ENCODE measurements around the gene DIRAS3.
A peak's percentile ranks its signal among the peaks of the same experiment; 100 is the strongest.
"Not testable (repeated sequence)": the region's sequence is repeated elsewhere in the genome, so short reads cannot be mapped to it uniquely, and the experiment has no call there.

The DIRAS3 gene

DNA sequence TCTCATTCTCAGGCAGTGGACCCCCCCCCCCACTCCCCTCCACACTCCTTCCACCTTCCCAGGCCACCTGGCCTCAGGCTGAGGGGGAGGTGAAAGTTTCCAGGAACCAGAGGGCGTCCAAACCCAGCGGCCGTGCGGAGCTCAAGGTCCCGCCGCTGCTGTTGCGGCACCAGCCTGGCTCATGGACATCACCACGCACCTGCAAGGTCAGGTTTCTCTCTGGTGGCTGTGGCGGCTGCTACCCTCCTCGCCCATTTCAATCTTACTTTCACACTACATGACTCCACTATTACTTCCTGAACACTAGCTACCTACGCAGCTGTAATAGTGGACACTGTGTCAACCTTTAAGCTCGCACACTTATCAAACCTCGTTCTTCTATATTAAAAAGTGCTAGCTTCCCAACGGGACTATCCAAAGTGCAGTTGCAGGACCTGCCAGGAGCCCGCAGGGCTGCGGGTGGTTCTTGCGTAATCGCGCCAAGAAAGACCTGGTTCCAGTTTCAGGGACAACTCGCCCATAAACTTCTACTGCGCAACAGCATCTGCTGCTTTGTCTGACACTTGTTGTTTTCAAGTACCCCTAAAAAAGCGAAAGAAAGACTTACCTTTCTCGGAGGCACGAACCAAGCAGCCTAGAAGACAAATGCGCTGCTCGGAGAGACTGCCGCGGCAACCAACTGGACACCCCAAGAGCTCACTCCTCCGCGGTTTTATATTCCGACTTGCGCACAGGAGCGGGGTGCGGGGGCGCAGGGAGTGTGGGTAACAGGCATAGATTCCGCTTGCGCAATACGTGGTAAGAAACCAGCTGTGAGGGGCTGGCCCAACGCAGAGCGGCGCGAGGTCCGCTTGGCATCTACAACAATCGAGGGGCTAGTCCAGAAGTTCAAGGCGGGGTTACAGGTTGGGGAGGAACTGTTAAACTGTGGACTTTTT is at the start of gene DIRAS3:
Gene DIRAS3, minus strand, starts transcription at position 687 of the 938 bp plus-strand sequence. CDS start 3,330 bp downstream, outside the sequence.
- DNase-seq (ENCODE audit: low spot score): no peak

- no peak for DNase-seq (ENCODE audit: low spot score)
Observed at GRCh38 chr1:68093737-68094136, 43.3 kb upstream of the DIRAS3 start.

- no peak for DNase-seq (ENCODE audit: low spot score)
Observed at GRCh38 chr1:68087184-68087583, 36.8 kb upstream of the DIRAS3 start.

- no peak for DNase-seq (ENCODE audit: low spot score)
Observed at GRCh38 chr1:68085752-68086151, 35.3 kb upstream of the DIRAS3 start.

DNA sequence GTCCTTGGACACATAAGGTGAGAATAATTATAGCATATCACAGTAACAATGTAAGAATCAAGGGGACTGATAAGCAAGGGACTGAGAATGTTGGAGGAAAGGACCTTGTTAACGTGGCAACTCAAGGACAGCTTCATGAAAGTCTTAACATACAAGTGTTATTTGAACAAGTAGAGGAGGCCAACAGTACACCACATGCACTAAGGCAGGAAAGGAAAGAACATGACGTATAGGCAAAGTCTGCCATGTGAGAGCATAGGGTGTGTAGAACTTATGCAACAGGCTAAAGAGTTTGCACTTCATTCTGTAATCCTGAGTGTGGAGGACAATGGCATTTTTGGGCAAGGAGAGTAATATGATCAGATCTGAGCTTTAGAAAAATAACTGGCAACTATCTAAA is 33.3 kb upstream of the DIRAS3 start:
- DNase-seq (ENCODE audit: low spot score): no peak

DNA sequence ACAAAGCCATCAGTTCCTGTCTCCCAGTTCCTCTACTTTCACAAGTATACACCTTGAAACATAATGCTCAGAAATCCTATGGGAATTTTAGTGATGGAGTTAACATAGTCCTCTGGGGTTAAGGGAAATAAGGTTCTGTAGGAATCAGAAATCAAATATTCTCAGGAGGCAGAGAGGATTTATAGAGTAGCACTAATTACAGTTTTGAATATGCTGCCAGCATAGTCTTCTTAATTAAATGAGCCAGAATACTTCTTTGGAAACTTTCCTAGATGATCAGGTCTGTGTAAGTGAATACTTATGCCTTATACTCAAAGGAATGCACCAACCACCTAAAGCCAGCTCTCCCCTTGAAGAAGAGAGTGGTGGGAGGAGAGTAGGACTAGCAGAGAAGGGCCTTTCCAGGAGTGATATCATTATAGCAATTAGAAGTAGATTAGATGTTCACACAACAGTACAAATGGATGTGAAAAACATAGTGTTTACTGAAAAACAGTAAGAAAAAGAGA is 31.4 kb upstream of the DIRAS3 start:
- no peak for DNase-seq (ENCODE audit: low spot score)

DNA sequence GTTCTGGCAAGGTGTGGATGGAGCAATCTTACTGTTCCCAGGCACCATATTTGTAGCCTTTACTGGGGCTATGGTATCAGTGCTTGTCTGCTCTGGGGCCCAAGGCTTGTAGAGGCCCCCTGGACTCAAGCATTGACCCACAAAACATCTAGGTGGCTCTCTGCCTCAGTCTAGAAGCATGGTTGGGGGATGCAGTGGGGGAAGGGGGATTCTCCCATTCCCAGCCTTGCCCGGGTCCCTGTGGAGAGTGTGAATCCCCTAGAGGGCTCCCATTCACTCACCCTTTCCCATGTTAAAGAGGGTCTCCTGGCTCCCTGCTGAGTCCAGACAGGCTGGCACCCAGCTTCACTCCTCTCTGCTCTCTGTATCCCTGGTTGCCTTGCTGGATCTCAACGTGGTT is 28.2 kb upstream of the DIRAS3 start:
- no peak for DNase-seq (ENCODE audit: low spot score)

DNA sequence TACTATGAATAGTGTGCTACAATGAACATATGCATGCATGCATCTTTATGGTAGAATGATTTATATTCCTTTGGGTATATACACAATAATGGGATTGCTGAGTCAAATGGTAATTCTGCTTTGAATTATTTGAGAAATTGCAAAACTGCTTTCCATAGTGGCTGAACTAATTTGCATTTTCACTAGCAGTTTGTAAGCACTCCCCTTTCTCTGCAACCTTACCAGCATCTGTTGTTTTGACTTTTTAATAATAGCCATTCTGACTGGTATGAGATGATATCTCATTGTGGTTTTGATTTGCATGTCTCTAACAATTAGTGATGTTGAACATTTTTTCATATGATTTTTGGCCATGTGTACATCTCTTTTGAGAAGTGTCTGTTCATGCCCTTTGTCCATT is 24.0 kb upstream of the DIRAS3 start:
- no peak for DNase-seq (ENCODE audit: low spot score)

DNA sequence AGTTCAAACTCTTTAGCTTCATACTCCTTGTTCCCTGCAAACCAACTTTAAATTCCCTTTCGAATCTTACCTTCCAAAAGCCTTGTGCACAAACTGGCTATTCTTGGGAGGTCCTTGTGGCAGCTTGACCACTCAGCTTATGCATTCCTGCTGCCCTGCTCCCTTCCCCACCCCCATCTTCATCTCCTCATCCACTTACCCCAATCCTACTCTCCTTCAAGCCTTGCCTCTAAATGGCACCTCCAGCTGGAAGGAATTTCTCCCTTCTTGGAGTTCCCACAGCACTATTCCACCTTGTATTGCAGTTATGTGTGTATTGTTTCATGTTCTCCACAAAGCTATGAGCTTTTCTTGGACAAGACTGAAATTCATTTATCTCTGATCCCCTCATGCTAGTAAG is 15.3 kb upstream of the DIRAS3 start:
- no peak for DNase-seq (ENCODE audit: low spot score)

- DNase-seq (ENCODE audit: low spot score): not testable (repeated sequence)
Observed at GRCh38 chr1:68058053-68058452, 7.6 kb upstream of the DIRAS3 start.

DNA sequence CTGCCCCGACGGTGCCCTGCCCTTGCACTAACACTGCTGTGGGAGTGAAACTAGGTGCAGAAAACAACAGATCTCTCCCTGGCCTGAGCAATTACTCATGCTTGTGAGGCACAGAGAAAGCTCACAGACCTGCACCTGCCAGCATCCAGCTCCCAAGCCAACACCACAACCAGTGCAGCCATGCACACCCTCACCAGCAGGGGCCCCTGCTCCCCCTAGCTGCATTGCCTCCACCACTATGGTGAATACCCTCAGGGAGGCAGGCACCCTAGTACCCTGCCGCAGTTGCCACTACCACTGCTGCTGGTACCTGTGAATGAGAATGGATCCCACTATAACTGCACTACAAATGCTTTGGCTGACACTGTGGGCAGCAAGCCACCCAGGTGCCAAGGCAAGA is 7.1 kb upstream of the DIRAS3 start:
- DNase-seq (ENCODE audit: low spot score): no peak

DNA sequence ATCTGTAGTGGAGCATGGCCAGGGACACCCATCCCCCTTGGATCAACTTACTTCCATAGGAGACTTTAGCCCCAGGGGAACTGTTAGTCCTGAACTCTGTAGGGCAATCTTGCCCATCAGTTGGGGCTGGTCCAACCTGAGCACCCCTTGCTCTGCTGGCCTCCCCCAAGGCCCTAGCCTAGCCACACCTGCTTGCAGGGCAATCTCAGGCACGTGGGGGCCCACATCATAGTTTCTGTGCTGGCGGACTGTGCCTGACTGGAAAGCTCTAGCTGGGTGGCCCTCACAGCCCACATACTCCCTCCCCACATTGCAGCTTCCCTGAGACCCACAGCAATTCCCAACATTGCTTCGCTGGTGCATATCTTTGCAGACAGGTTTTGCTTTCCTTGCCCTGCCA is 6.6 kb upstream of the DIRAS3 start:
- DNase-seq (ENCODE audit: low spot score): no peak

DNA sequence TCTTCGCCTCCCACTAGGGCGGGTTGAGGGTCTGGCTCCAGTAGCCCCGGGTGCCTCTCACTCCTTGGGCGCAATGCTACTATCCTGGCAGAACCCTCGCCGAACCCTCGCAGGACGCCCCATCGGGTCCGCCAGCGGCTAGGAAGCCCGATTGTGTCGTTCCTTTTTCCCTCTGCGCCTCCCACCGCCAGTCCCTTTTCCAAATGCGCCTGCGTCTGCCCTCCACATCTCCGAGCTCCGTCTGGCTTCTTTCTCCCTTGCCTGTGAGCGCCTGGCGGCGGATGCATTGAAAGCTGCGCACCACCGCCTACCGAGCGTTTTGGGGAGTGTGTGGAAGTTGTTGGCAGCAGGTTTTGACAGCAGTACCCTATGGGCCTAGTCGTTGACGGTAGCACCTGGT is 1.0 kb upstream of the DIRAS3 start:
- DNase-seq (ENCODE audit: low spot score): peak; percentile 27

DNA sequence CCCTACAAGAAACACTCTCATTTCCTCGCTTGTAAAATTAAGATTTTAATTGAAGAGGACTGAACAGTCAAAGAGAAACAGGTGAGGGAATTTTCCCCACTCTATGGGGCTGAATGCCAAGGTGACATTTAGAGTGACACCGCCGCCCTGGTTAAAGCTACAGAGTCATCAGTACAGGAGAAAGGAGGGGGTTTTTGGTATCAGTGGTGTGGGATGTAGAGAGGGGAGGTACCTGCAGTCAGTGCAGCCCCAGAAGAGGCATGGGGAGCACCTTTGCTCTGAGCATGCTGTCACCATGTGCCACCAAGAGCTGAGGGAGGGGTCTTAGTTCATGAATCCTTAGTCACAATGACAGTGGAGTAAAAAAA is 2.8 kb downstream of the DIRAS3 start:
- DNase-seq (ENCODE audit: low spot score): no peak

- DNase-seq (ENCODE audit: low spot score): no peak
Observed at GRCh38 chr1:68046885-68047658, 3.4 kb downstream of the DIRAS3 start.

GRCh38 chr1:68046423-68046822 is 4.0 kb downstream of the DIRAS3 start:
- no peak for DNase-seq (ENCODE audit: low spot score)

DNA sequence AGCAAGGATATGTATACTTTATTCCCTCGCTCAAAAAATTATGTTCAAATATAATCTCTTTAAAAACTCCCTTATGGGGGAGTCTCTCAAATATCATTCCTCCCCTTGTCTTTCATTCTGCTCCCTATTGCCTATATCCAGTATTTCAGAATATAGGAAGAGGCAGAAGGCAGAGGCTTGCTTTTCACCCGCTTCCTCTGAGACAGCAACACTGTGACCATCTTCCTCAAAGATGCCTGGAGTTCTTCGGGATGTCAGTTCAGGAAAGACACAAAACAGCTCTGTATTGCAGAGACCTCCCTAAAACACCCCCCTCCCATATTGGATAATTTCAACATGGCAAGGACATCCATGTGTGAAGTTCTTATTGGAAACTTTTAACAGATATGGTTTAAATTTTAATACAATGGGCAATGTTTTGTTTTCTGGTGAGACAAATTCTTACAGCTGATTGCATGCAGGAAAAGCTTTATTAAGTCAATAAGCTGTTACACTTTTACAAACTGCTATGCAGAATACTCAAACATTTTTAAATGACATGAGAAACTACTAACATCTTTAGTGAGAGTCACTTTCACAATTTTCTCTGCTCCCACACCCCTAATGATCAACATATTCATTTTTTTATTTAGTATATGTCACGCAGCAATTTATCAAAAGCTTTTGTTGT is 4.8 kb downstream of the DIRAS3 start:
- no peak for DNase-seq (ENCODE audit: low spot score)

- DNase-seq (ENCODE audit: low spot score): no peak
Observed at GRCh38 chr1:68043443-68044090, 6.9 kb downstream of the DIRAS3 start.

GRCh38 chr1:68036946-68037345 is 13.5 kb downstream of the DIRAS3 start:
- no peak for DNase-seq (ENCODE audit: low spot score)

- DNase-seq (ENCODE audit: low spot score): no peak
Observed at GRCh38 chr1:68029444-68029843, 21.0 kb downstream of the DIRAS3 start.

DNA sequence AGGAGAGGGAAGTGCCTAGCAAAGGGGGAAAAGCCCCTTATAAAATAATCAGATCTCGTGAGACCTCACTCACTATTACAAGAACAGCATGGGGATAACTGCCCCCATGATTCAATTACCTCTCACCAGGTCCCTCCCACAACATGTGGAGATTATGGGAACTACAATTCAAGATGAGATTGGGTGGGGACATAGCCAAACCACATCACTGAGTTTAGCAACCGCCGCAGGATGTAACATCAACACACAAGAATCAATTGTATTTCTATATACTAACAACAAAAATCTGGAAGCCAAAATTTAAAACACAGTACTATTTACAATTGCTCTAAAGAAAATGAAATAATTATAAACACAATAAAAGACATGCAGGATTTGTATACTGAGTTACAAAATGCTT is 21.9 kb downstream of the DIRAS3 start:
- no peak for DNase-seq (ENCODE audit: low spot score)

Measured in Ammon's horn (tissue), 1 donor.